Measurements from ENCODE around the gene MTG2.

DNA sequence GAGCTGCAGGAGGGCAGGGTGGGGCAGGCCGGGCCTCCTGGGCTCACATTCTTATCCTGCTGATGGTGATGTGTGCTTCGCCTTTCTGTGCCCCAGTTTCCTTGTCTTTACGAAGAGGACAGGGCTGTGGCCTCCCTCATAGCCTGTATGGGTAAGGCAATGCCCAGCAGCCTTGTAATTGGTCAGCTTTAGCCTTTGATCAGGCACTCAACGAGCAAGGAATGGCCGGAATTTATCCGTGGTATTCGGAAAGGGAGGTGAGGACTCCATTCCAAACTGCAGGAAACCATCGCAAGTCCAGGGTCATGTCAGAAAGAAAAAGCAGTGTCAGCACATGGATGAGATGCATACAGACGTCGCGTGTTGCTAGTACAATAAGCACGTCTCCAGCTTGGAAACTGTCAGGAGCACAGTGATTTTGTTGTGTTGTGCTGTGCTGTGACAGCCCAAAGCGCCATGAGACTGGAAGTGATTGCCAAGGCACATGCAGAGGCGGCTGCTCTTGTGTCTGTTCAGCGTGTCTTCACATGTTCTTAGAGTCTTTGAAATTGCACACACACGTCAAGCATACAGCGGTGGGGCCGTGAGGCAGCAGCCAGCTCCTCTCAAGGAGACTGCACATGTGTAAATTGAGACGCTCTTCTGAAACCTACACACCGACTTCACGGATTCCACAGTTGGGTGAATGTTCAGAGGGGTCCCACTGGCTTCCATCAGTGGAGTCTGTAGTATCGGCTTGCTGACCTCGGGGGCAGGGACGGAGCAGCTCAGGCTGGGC is 33.1 kb upstream of the MTG2 start:
- TF ChIP-seq, protein P1, sequence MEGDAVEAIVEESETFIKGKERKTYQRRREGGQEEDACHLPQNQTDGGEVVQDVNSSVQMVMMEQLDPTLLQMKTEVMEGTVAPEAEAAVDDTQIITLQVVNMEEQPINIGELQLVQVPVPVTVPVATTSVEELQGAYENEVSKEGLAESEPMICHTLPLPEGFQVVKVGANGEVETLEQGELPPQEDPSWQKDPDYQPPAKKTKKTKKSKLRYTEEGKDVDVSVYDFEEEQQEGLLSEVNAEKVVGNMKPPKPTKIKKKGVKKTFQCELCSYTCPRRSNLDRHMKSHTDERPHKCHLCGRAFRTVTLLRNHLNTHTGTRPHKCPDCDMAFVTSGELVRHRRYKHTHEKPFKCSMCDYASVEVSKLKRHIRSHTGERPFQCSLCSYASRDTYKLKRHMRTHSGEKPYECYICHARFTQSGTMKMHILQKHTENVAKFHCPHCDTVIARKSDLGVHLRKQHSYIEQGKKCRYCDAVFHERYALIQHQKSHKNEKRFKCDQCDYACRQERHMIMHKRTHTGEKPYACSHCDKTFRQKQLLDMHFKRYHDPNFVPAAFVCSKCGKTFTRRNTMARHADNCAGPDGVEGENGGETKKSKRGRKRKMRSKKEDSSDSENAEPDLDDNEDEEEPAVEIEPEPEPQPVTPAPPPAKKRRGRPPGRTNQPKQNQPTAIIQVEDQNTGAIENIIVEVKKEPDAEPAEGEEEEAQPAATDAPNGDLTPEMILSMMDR (conservative IDR thresholded peaks at IDR 0.05; ENCODE audit: low read depth, low read length), result no peak
- no peak for TF ChIP-seq EZH2phosphoT487 (IDR thresholded peaks at IDR 0.05; ENCODE audit: borderline replicate concordance, low read length)
- TF ChIP-seq EZH2 (IDR thresholded peaks at IDR 0.05; ENCODE audit: low read length, unreplicated experiment), result no peak

Data from PC-3 (cell line).